Muscle of leg (tissue), 11 donors: Measurements from ENCODE around the gene GRM5. TPM values are rescaled to one million over a fixed set of nuclear protein-coding genes. Genes with fewer than 3 reads are reported as not detected.

Experiments used
- DNase-seq: peaks from one replicate; pipeline ENCODE4 v3.0.0; 2013
- H3K27ac ChIP-seq: one replicate; pipeline ENCODE4 v1.5.1; 2013; ENCODE audit warnings: mild to moderate bottlenecking, low read length, control low read depth
- H3K27me3 ChIP-seq: one replicate; pipeline ENCODE4 v1.6.1; 2013; ENCODE audit warnings: low read length; ENCODE audit not compliant: control insufficient read depth, insufficient read depth
- H3K36me3 ChIP-seq: one replicate; pipeline ENCODE4 v1.6.1; 2013; ENCODE audit warnings: low read length; ENCODE audit not compliant: control insufficient read depth, insufficient read depth
- H3K4me1 ChIP-seq: one replicate; pipeline ENCODE4 v1.6.1; 2013; ENCODE audit warnings: low read length; ENCODE audit not compliant: control insufficient read depth, insufficient read depth
- H3K4me3 ChIP-seq: one replicate; pipeline ENCODE4 v1.5.1; 2013; ENCODE audit warnings: low read length, control low read depth
- H3K9me3 ChIP-seq: replicated peaks from 2 replicates; pipeline ENCODE4 v1.6.1; 2013; ENCODE audit warnings: low read depth, low read length; ENCODE audit not compliant: control insufficient read depth
- WGBS: methylation state at CpG from one replicate; pipeline ENCODE4 v1.1.5; 2013; ENCODE audit warnings: missing lambda C conversion rate; ENCODE audit not compliant: insufficient coverage; 5-methylcytosine and 5-hydroxymethylcytosine counted together
- polyA plus RNA-seq, 8 donors: library from polyadenylated mRNA; unstranded; fragments of 120-200 nt; gene quantifications; one replicate each; pipeline versions ENCODE4 v1.2.1 to v1.2.3, GENCODE V29; 2013; ENCODE audit warnings: inconsistent platforms in 1 of 8, low replicate concordance in 1 of 8; ENCODE audit not compliant: insufficient read length in 8 of 8, insufficient read depth in 1 of 8
- total RNA-seq: library from RNA; stranded (reverse); fragments of 120-200 nt; gene quantifications from one replicate; pipeline ENCODE4 v1.2.4, GENCODE V29; 2013

The GRM5 gene
- total and polyA plus RNA-seq, 9 donors: 0.02 to 0.04 (median 0.03) TPM; not detected in 6

GRCh38 chr11:88596786-88597185, 469.0 kb downstream of the GRM5 start:
- no peak overlapping the region for H3K27ac ChIP-seq
- no peak overlapping the region for H3K4me3 ChIP-seq
- no CpG with 5 or more reads among the region's 2 CpGs for WGBS
- no peaks in the 10 kb centered on the region for H3K4me1 ChIP-seq
- no peaks in the 10 kb centered on the region for H3K36me3 ChIP-seq
- no peaks in the 10 kb centered on the region for H3K9me3 ChIP-seq
- no peaks in the 10 kb centered on the region for H3K27me3 ChIP-seq
- no peak for DNase-seq

- Histone ChIP-seq H3K9me3 (no peaks in the 10 kb centered on the region), H3K27me3 (no peaks in the 10 kb centered on the region), H3K4me1 (no peaks in the 10 kb centered on the region), H3K36me3 (no peaks in the 10 kb centered on the region), H3K4me3 (no peak overlapping the region), H3K27ac (no peak overlapping the region)
- no peak for DNase-seq
- no CpG with 5 or more reads among the region's 2 CpGs for WGBS
Observed at GRCh38 chr11:88594274-88594950, 471.4 kb downstream of the GRM5 start.

- Histone ChIP-seq H3K4me1 (no peaks in the 10 kb centered on the region), H3K9me3 (no peaks in the 10 kb centered on the region), H3K36me3 (no peaks in the 10 kb centered on the region), H3K27ac (no peak overlapping the region), H3K4me3 (no peak overlapping the region), H3K27me3 (no peaks in the 10 kb centered on the region)
- peak; percentile 15 for DNase-seq
- no CpG with 5 or more reads among the region's 3 CpGs for WGBS
Observed at GRCh38 chr11:88590361-88590760, 475.4 kb downstream of the GRM5 start.

GRCh38 chr11:88583251-88583650, 482.5 kb downstream of the GRM5 start:
- Histone ChIP-seq H3K4me1 (no peaks in the 10 kb centered on the region), H3K27me3 (no peaks in the 10 kb centered on the region), H3K4me3 (no peak overlapping the region), H3K27ac (no peak overlapping the region), H3K9me3 (no peaks in the 10 kb centered on the region), H3K36me3 (no peaks in the 10 kb centered on the region)
- no CpG with 5 or more reads among the region's 4 CpGs for WGBS
- no peak for DNase-seq

- Histone ChIP-seq H3K4me1 (no peaks in the 10 kb centered on the region), H3K36me3 (no peaks in the 10 kb centered on the region), H3K27ac (no peak overlapping the region), H3K9me3 (no peaks in the 10 kb centered on the region), H3K27me3 (no peaks in the 10 kb centered on the region), H3K4me3 (no peak overlapping the region)
- 40% methylated on average over 1 of the region's 1 CpG for WGBS
- DNase-seq: no peak
Observed at GRCh38 chr11:88579466-88579865, 486.3 kb downstream of the GRM5 start.

GRCh38 chr11:88576741-88577140, 489.0 kb downstream of the GRM5 start:
- no peaks in the 10 kb centered on the region for H3K36me3 ChIP-seq
- DNase-seq: no peak
- WGBS: no CpG with 5 or more reads among the region's 2 CpGs
- no peaks in the 10 kb centered on the region for H3K9me3 ChIP-seq
- H3K4me3 ChIP-seq: no peak overlapping the region
- H3K27ac ChIP-seq: no peak overlapping the region
- no peaks in the 10 kb centered on the region for H3K27me3 ChIP-seq
- H3K4me1 ChIP-seq: no peaks in the 10 kb centered on the region

GRCh38 chr11:88575916-88576315, 489.9 kb downstream of the GRM5 start:
- Histone ChIP-seq H3K36me3 (no peaks in the 10 kb centered on the region), H3K9me3 (no peaks in the 10 kb centered on the region), H3K27me3 (no peaks in the 10 kb centered on the region), H3K27ac (no peak overlapping the region), H3K4me1 (no peaks in the 10 kb centered on the region), H3K4me3 (no peak overlapping the region)
- no CpG with 5 or more reads among the region's 2 CpGs for WGBS
- DNase-seq: no peak

- Histone ChIP-seq H3K27ac (no peak overlapping the region), H3K4me1 (no peaks in the 10 kb centered on the region), H3K4me3 (no peak overlapping the region)
Observed at GRCh38 chr11:88569342-88569741, 496.4 kb downstream of the GRM5 start.

GRCh38 chr11:88555829-88556202, 510.0 kb downstream of the GRM5 start:
- peak; percentile 63 for DNase-seq
- no peaks in the 10 kb centered on the region for H3K36me3 ChIP-seq
- H3K4me3 ChIP-seq: no peak overlapping the region
- H3K27ac ChIP-seq: no peak overlapping the region
- H3K4me1 ChIP-seq: no peaks in the 10 kb centered on the region
- H3K9me3 ChIP-seq: no peaks in the 10 kb centered on the region
- WGBS: no CpG with 5 or more reads among the region's 2 CpGs
- H3K27me3 ChIP-seq: no peaks in the 10 kb centered on the region

More at GRCh38 chr11:88569342-88569741, 496.4 kb downstream of the GRM5 start:
- no peaks in the 10 kb centered on the region for H3K36me3 ChIP-seq
- H3K9me3 ChIP-seq: no peaks in the 10 kb centered on the region
- DNase-seq: no peak
- no peaks in the 10 kb centered on the region for H3K27me3 ChIP-seq

GRCh38 chr11:88555018-88555828, 510.6 kb downstream of the GRM5 start:
- H3K9me3 ChIP-seq: no peaks in the 10 kb centered on the region
- H3K27me3 ChIP-seq: no peaks in the 10 kb centered on the region
- 60% methylated on average over 2 of the region's 7 CpGs for WGBS
- no peaks in the 10 kb centered on the region for H3K4me1 ChIP-seq
- H3K36me3 ChIP-seq: no peaks in the 10 kb centered on the region
- DNase-seq: peak; percentile 89
- no peak overlapping the region for H3K27ac ChIP-seq
- no peak overlapping the region for H3K4me3 ChIP-seq
